Hepatocyte (in vitro differentiated cells): Measurements from ENCODE around the gene IGF2BP1. TPM values are rescaled to one million over a fixed set of nuclear protein-coding genes. Genes with fewer than 3 reads are reported as not detected.

ENCODE experiments used
- DNase-seq: peaks from one replicate; pipeline ENCODE4 v3.0.0-alpha.2; 2016; ENCODE audit warnings: low spot score
- H2AFZ ChIP-seq: fragments of 200-600 bp; sonication (generic); 2 replicates; pipeline ENCODE4 v1.6.0; 2016; ENCODE audit warnings: antibody characterized with exemption, mild to moderate bottlenecking
- H3K27ac ChIP-seq: fragments of 200-600 bp; sonication (generic); 2 replicates; pipeline ENCODE4 v1.5.1; 2016; ENCODE audit warnings: mild to moderate bottlenecking
- H3K27me3 ChIP-seq: fragments of 200-600 bp; sonication (generic); 2 replicates; pipeline ENCODE4 v1.6.1; 2016
- H3K36me3 ChIP-seq: fragments of 200-600 bp; sonication (generic); replicated peaks from 2 replicates; pipeline ENCODE4 v1.5.1; 2016; ENCODE audit warnings: low read depth; ENCODE audit not compliant: insufficient read depth
- H3K4me1 ChIP-seq: fragments of 200-600 bp; sonication (generic); 2 replicates; pipeline ENCODE4 v1.5.1; 2016; ENCODE audit warnings: mild to moderate bottlenecking, moderate library complexity; ENCODE audit not compliant: insufficient read depth
- H3K4me2 ChIP-seq: fragments of 200-600 bp; sonication (generic); 2 replicates; pipeline ENCODE4 v1.6.0; 2016
- H3K4me3 ChIP-seq: fragments of 200-600 bp; sonication (generic); 2 replicates; pipeline ENCODE4 v1.5.1; 2016; ENCODE audit warnings: mild to moderate bottlenecking
- H3K79me2 ChIP-seq: fragments of 200-600 bp; sonication (generic); 2 replicates; pipeline ENCODE4 v1.6.0; 2017; ENCODE audit warnings: mild to moderate bottlenecking
- H3K9me2 ChIP-seq: fragments of 200-600 bp; sonication (generic); replicated peaks from 2 replicates; pipeline ENCODE4 v1.6.0; 2017; ENCODE audit warnings: mild to moderate bottlenecking; ENCODE audit not compliant: insufficient read depth
- H3K9me3 ChIP-seq: fragments of 200-600 bp; sonication (generic); 2 replicates; pipeline ENCODE4 v1.5.1; 2016; ENCODE audit warnings: low read depth, mild to moderate bottlenecking
- H4K20me1 ChIP-seq: fragments of 200-600 bp; sonication (generic); 2 replicates; pipeline ENCODE4 v1.6.0; 2016; ENCODE audit warnings: mild to moderate bottlenecking; ENCODE audit not compliant: insufficient read depth, poor library complexity, severe bottlenecking
- CTCF ChIP-seq: fragments of 200-600 bp; sonication (generic); IDR thresholded peaks from 2 replicates; pipeline ENCODE4 v1.5.1; 2016; ENCODE audit warnings: antibody characterized with exemption, mild to moderate bottlenecking; ENCODE audit not compliant: poor library complexity
- EZH2 ChIP-seq: fragments of 200-600 bp; sonication (generic); IDR thresholded peaks from 2 replicates; pipeline ENCODE4 v1.6.1; 2016; ENCODE audit warnings: antibody characterized with exemption, mild to moderate bottlenecking, borderline replicate concordance
- EZH2phosphoT487 ChIP-seq: fragments of 200-600 bp; sonication (generic); IDR thresholded peaks from one replicate; pipeline ENCODE4 v1.6.1; 2018; ENCODE audit warnings: antibody characterized with exemption, mild to moderate bottlenecking, low read depth, moderate library complexity; ENCODE audit not compliant: unreplicated experiment, severe bottlenecking
- WGBS: methylation state at CpG from one replicate; pipeline ENCODE4 v1.1.6; 2016; ENCODE audit warnings: low lambda C conversion rate; ENCODE audit errors: missing lambda C conversion rate; 5-methylcytosine and 5-hydroxymethylcytosine counted together
- polyA plus RNA-seq: library from polyadenylated mRNA; unstranded; fragments of >200 nt; fragmentation: Nextera tagmentation; extraction: Ambion mirVana; gene quantifications from 2 replicates; pipeline ENCODE4 v1.2.1, GENCODE V29; 2016
- total RNA-seq: library from RNA; depleted of rRNA; stranded (reverse); fragments of >200 nt; gene quantifications from 2 replicates; pipeline ENCODE4 v1.2.3, GENCODE V29; 2014

Gene IGF2BP1
- total and polyA plus RNA-seq, 2 experiments from 2014 or later, result 40.7 to 50.0 TPM

GRCh38 chr17:49021095-49021767 lies 24.0 kb downstream of the IGF2BP1 start:
- Histone ChIP-seq H3K9me3 (no peaks in the 10 kb centered on the region), H3K27ac (peak overlapping the region; percentile 90), H3K36me3 (no peaks in the 10 kb centered on the region), H2AFZ (no peak overlapping the region), H3K9me2 (no peaks in the 10 kb centered on the region), H3K79me2 (peaks cover 99% of the 10 kb centered on the region), H3K4me3 (no peak overlapping the region), H4K20me1 (peaks cover 25% of the 10 kb centered on the region), H3K4me2 (peak overlapping the region; percentile 65), H3K27me3 (no peaks in the 10 kb centered on the region), H3K4me1 (peaks cover 65% of the 10 kb centered on the region)
- TF ChIP-seq EZH2 (no peak), CTCF (no peak), EZH2phosphoT487 (no peak)
- WGBS, result 15% methylated on average over 5 of the region's 5 CpGs
- DNase-seq, result no peak

GRCh38 chr17:49021768-49022103 lies 24.6 kb downstream of the IGF2BP1 start:
- Histone ChIP-seq H3K27ac (peak overlapping the region; percentile 90), H3K4me3 (no peak overlapping the region), H4K20me1 (peaks cover 25% of the 10 kb centered on the region), H2AFZ (no peak overlapping the region), H3K4me1 (peaks cover 60% of the 10 kb centered on the region), H3K9me3 (no peaks in the 10 kb centered on the region), H3K79me2 (peaks cover 94% of the 10 kb centered on the region), H3K27me3 (no peaks in the 10 kb centered on the region), H3K4me2 (peak overlapping the region; percentile 65), H3K36me3 (no peaks in the 10 kb centered on the region), H3K9me2 (no peaks in the 10 kb centered on the region)
- 83% methylated on average over 2 of the region's 2 CpGs for WGBS
- TF ChIP-seq EZH2 (no peak), CTCF (no peak), EZH2phosphoT487 (no peak)
- no peak for DNase-seq

GRCh38 chr17:49022391-49022941 lies 25.3 kb downstream of the IGF2BP1 start:
- no peaks in the 10 kb centered on the region for H3K36me3 ChIP-seq
- peaks cover 92% of the 10 kb centered on the region for H3K79me2 ChIP-seq
- TF ChIP-seq CTCF, result no peak
- TF ChIP-seq EZH2phosphoT487, result no peak
- TF ChIP-seq EZH2, result no peak
- peak overlapping the region; percentile 90 for H3K27ac ChIP-seq
- DNase-seq, result peak; percentile 54
- peaks cover 22% of the 10 kb centered on the region for H4K20me1 ChIP-seq
- no peaks in the 10 kb centered on the region for H3K27me3 ChIP-seq
- H3K4me2 ChIP-seq, result peak overlapping the region; percentile 65
- H3K4me1 ChIP-seq, result peaks cover 52% of the 10 kb centered on the region
- H2AFZ ChIP-seq, result no peak overlapping the region
- H3K4me3 ChIP-seq, result no peak overlapping the region
- no peaks in the 10 kb centered on the region for H3K9me2 ChIP-seq
- H3K9me3 ChIP-seq, result no peaks in the 10 kb centered on the region
- 10% methylated on average over 6 of the region's 6 CpGs for WGBS
